ENCODE measurements around the gene TKT. TPM values are rescaled to one million over a fixed set of nuclear protein-coding genes. Genes with fewer than 3 reads are reported as not detected.
A peak's percentile ranks its signal among the peaks of the same experiment; 100 is the strongest.

Gene TKT
- total and polyA plus RNA-seq, 2 experiments from 2014 or later = 584 to 1,411 TPM

- ATAC-seq = peak; percentile 15
- no peak overlapping the region for H3K4me3 ChIP-seq
These were observed 3.8 kb upstream of the TKT start for GRCh38 chr3:53259427-53260259.

More at GRCh38 chr3:53259427-53260259, 3.8 kb upstream of the TKT start:
- peaks cover 11% of the 10 kb centered on the region; the same call in 1 of the 2 replicates for H3K9me2 ChIP-seq (ENCODE audit: insufficient read depth)
- H4K20me1 ChIP-seq (replicated peaks; ENCODE audit: insufficient read depth) = peaks cover 4% of the 10 kb centered on the region
- peaks cover 7% of the 10 kb centered on the region for H3K36me3 Mint-ChIP-seq (ENCODE audit: low read depth)
- peak overlapping the region; percentile 49 for H2AFZ ChIP-seq
- TF ChIP-seq ZNF331 (CRISPR knock-in tag; IDR thresholded peaks at IDR 0.05; ENCODE audit: low read depth) (no peak), ZNF462 (CRISPR knock-in tag; IDR thresholded peaks at IDR 0.05) (no peak), ETS1 (IDR thresholded peaks at IDR 0.05) (no peak)
- H3K36me3 ChIP-seq (ENCODE audit: insufficient read depth) = no peaks in the 10 kb centered on the region
- peaks cover 28% of the 10 kb centered on the region for H3K4me1 ChIP-seq (ENCODE audit: insufficient read depth)
- peak overlapping the region; percentile 90 for H3K27ac Mint-ChIP-seq
- no peaks in the 10 kb centered on the region for H3K27me3 ChIP-seq (ENCODE audit: insufficient read depth)
- no peaks in the 10 kb centered on the region for H3K9me3 Mint-ChIP-seq
- peak overlapping the region; percentile 45 for H3K27ac ChIP-seq (ENCODE audit: low read depth)
- H3K27me3 Mint-ChIP-seq (ENCODE audit: insufficient read depth, low read depth, poor library complexity) = peaks cover 30% of the 10 kb centered on the region
- H3F3A ChIP-seq (replicated peaks; ENCODE audit: low read depth) = peaks cover 6% of the 10 kb centered on the region; the same call in 1 of the 2 replicates
- H3K4me1 Mint-ChIP-seq = peaks cover 37% of the 10 kb centered on the region
- H3K4me2 ChIP-seq = peak overlapping the region; percentile 39
- peak overlapping the region; percentile 22; the same call in 2 of the 3 replicates for H3K4me3 Mint-ChIP-seq
- DNase-seq (ENCODE audit: low spot score) = peak; percentile 52
- peaks cover 17% of the 10 kb centered on the region for H3K79me2 ChIP-seq (replicated peaks; ENCODE audit: insufficient read depth)
